Right atrium auricular region (tissue), 2 donors: Measurements from ENCODE around the gene C14orf93. TPM values are rescaled to one million over a fixed set of nuclear protein-coding genes. Genes with fewer than 3 reads are reported as not detected.

Experiments used
- DNase-seq: peaks from one replicate; pipeline ENCODE4 v3.0.0-alpha.2; 2019; ENCODE audit warnings: low spot score
- H3K27ac ChIP-seq, 2 donors: fragments of 200-600 bp; sonication (generic); 1 replicate in 1 of 2; 2 replicates in 1 of 2; pipeline ENCODE4 v1.5.1; 2016 to 2019
- H3K27me3 ChIP-seq, 2 donors: fragments of 200-600 bp; sonication (generic); one replicate each; pipeline versions ENCODE4 v1.5.1 to v1.6.0; 2017 to 2019
- H3K36me3 ChIP-seq: fragments of 200-600 bp; sonication (generic); one replicate; pipeline ENCODE4 v1.5.1; 2016
- H3K4me1 ChIP-seq, 2 donors: fragments of 200-600 bp; sonication (generic); one replicate each; pipeline versions ENCODE4 v1.5.1 to v1.6.0; 2017 to 2019
- H3K4me3 ChIP-seq, 2 donors: fragments of 200-600 bp; sonication (generic); 1 replicate in 1 of 2; 2 replicates in 1 of 2; pipeline ENCODE4 v1.5.1; 2017 to 2019; ENCODE audit warnings: mild to moderate bottlenecking in 1 of 2, moderate library complexity in 1 of 2
- H3K9me3 ChIP-seq, 2 donors: fragments of 200-600 bp; sonication (generic); one replicate each; pipeline ENCODE4 v1.5.1; 2019
- total RNA-seq, 2 donors: library from RNA; depleted of rRNA; stranded (reverse); fragments of >200 nt; gene quantifications; one replicate each; pipeline ENCODE4 v1.1.0, GENCODE V29; 2016
- TF ChIP-seq, protein P1 (sequence below), 2 donors: fragments of 200-600 bp; sonication (generic); IDR thresholded peaks; one replicate each; pipeline ENCODE4 v1.5.1; 2019; ENCODE audit warnings: antibody characterized with exemption in 2 of 2

The C14orf93 gene
- total RNA-seq, 2 donors from 2014 or later, result 5.0 to 6.8 TPM

DNA sequence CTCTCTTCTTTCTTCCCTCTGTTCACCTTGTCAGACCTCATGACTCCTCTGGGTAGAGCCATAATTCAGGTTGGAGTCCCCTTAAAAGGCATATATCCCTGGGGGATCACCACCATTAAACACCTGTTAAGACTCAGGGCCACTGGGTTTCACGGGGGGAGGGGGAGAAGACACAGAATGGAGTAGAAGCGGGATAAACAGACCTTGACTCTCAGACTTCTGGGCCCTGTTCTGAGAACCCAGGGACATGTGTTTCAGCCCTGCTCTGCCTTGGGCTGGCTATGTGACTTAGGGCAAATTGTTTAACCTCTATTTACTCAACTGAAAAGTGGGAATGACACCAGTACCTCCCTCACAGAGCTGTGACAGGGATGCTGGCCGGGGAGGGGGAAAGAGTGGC is 42.7 kb upstream of the C14orf93 start:
- peaks cover 0 to 15% of the 10 kb centered on the region in 2 donors for H3K4me1 ChIP-seq
- H3K36me3 ChIP-seq, result no peaks in the 10 kb centered on the region
- H3K27ac ChIP-seq, result no peak overlapping the region
- TF ChIP-seq, protein P1, sequence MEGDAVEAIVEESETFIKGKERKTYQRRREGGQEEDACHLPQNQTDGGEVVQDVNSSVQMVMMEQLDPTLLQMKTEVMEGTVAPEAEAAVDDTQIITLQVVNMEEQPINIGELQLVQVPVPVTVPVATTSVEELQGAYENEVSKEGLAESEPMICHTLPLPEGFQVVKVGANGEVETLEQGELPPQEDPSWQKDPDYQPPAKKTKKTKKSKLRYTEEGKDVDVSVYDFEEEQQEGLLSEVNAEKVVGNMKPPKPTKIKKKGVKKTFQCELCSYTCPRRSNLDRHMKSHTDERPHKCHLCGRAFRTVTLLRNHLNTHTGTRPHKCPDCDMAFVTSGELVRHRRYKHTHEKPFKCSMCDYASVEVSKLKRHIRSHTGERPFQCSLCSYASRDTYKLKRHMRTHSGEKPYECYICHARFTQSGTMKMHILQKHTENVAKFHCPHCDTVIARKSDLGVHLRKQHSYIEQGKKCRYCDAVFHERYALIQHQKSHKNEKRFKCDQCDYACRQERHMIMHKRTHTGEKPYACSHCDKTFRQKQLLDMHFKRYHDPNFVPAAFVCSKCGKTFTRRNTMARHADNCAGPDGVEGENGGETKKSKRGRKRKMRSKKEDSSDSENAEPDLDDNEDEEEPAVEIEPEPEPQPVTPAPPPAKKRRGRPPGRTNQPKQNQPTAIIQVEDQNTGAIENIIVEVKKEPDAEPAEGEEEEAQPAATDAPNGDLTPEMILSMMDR (IDR thresholded peaks at IDR 0.05), result no peak
- H3K4me3 ChIP-seq, result no peak overlapping the region
- H3K27me3 ChIP-seq, result no peaks in the 10 kb centered on the region
- no peaks in the 10 kb centered on the region for H3K9me3 ChIP-seq
- no peak for DNase-seq

DNA sequence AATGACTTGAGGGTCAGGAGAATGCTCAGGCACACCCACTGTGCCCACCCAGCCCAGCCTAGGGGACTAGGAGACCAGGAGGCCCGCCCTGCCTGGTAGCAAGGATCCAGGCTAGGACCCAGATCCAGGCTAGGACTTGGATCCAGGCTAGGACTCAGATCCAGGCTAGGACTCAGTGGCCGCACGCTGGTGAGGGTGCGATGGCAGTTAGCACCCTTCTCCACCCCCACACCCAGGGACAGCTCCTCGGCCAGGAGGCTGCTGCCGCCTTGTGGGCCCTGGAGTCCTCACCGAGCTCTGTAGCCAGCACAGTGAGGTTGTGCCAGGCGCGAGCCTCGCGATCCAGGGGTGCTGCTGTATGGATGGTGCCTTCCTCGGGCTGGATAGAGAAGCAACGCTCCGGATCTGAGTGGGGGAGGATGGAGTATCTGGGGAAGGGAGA is 42.3 kb upstream of the C14orf93 start:
- Histone ChIP-seq H3K27ac (no peak overlapping the region), H3K27me3 (no peaks in the 10 kb centered on the region), H3K36me3 (no peaks in the 10 kb centered on the region), H3K9me3 (no peaks in the 10 kb centered on the region), H3K4me3 (no peak overlapping the region), H3K4me1 (peaks cover 0 to 14% of the 10 kb centered on the region in 2 donors)
- TF ChIP-seq, protein P1 (IDR thresholded peaks at IDR 0.05), result peak in 1 of 2 donors; percentile 48
- DNase-seq, result no peak

DNA sequence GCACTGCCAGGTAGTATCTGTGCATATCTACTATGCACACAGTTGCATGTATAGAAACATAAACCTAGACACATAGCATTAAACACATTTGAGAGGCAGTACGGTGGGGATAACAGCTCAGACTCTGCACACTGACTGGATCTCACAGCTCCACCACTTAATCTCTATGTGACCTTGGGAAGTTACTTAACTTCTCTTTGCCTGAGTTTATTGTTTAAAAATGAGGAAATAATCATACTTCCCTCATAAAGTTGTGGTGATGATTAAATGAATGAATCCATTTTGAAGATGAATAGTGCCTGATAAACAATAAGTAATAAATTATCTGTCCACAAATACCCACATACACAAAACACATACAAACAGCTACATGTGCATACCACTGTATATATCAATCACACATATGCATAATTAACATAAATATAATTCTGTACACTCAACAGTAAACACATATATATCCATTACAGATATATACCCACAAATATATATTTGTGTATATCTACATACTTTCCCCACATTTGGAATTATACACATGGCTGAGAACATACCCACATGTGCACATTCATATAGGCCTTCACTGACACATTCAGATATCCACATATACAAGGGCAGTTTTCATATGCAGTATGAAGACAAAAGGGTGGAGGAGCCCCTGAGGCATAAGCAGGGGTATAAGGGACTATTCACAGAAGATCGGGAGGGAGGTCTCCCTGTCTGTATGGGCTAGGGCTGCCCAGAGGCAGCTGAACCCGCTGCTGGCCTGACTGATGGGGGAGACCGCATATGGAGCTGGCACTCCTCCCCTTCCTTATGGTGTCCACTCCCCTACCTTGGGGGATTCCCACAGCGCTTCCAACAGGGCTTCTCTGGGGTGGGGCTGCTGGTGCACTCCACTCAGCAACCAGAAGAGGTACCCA is 41.5 kb upstream of the C14orf93 start:
- Histone ChIP-seq H3K4me1 (peaks cover 0 to 6% of the 10 kb centered on the region in 2 donors), H3K36me3 (no peaks in the 10 kb centered on the region), H3K27me3 (no peaks in the 10 kb centered on the region), H3K27ac (no peak overlapping the region), H3K9me3 (no peaks in the 10 kb centered on the region), H3K4me3 (no peak overlapping the region)
- TF ChIP-seq, protein P1 (IDR thresholded peaks at IDR 0.05), result no peak
- DNase-seq, result no peak

DNA sequence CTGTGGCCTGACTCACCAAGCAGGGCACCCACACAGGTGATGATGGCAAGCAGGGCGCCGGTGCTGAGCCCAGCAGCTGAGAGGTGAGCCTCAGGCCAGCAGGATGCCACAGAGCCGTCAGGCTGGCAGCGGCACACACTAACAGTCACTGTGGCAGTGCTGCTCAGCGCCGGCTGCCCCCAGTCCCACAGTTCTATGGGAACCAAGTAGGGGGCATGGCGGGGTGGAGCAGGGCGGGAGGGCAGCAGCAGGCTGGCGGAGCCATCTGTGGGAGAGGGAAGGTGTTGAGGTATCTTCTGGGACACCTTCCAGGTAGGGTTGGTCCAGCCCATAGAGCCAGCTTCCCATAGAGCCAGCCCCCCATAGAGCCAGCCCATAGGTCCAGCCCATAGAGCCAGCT is 39.1 kb upstream of the C14orf93 start:
- Histone ChIP-seq H3K9me3 (no peaks in the 10 kb centered on the region), H3K27ac (no peak overlapping the region), H3K36me3 (no peaks in the 10 kb centered on the region), H3K4me3 (no peak overlapping the region), H3K4me1 (peaks cover 0 to 9% of the 10 kb centered on the region in 2 donors), H3K27me3 (no peaks in the 10 kb centered on the region)
- TF ChIP-seq, protein P1 (IDR thresholded peaks at IDR 0.05), result no peak
- no peak for DNase-seq

DNA sequence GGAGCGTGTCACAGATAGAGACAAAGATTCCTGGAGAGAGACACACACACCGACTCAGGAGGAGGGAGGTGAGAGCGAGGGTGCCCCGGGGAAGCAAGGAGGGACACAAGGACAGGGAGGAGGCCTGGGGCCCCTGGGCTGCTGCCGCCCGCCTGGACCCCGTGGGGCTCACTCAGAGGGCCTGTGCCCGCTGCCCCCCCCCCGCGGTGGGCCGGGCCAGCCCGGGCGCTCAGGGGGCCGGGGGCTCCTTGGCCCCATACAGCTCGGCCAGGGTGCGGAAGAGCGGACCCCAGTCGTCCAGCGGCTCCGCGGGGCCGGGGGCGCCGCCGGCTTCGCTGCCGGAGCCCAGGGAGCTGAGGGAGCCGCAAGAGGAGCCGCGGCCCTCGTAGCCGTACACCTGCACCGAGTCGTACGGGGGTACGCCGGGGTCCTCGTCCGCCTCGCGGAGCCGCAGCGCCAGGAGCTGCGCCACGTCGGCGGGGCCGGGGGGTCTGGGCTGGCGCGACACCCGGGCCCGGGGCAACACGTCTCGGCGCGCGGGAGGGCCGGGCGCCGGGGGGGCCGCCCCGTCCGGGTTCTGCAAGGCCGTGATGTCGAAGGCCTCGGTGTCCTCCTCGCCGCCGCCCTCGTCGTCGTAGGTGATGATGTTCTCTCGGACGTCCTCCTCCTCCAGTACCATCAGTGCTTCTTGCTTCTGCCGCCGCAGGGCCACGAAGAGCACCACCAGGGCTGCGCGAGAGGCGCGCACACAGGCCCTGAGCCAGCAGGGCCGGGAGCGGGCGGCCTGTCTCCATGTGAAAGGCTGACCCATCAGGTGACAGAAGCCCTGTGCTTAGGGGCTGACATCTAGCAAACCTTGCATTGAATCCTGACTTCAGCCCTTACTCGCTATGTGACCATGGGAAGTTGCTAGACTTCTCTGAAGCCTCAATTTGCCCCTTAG is 38.1 kb upstream of the C14orf93 start:
- no peak for DNase-seq
- H3K4me1 ChIP-seq, result peaks cover 0 to 9% of the 10 kb centered on the region in 2 donors
- no peaks in the 10 kb centered on the region for H3K36me3 ChIP-seq
- peak overlapping the region in 1 of 2 donors; percentile 16 for H3K27ac ChIP-seq
- TF ChIP-seq, protein P1 (IDR thresholded peaks at IDR 0.05), result no peak
- no peaks in the 10 kb centered on the region for H3K9me3 ChIP-seq
- no peak overlapping the region for H3K4me3 ChIP-seq
- H3K27me3 ChIP-seq, result no peaks in the 10 kb centered on the region
